CD4-positive, alpha-beta T cell treated with Interleukin-17A for 4 hours (primary cell): Measurements from ENCODE around the gene PRMT2.
"Not testable (repeated sequence)": the region's sequence is repeated elsewhere in the genome, so short reads cannot be mapped to it uniquely, and the experiment has no call there.

Source experiments
- DNase-seq: peaks from one replicate; pipeline ENCODE4 v3.0.0-alpha.2; 2020; ENCODE audit warnings: mixed read lengths

Gene PRMT2

DNA sequence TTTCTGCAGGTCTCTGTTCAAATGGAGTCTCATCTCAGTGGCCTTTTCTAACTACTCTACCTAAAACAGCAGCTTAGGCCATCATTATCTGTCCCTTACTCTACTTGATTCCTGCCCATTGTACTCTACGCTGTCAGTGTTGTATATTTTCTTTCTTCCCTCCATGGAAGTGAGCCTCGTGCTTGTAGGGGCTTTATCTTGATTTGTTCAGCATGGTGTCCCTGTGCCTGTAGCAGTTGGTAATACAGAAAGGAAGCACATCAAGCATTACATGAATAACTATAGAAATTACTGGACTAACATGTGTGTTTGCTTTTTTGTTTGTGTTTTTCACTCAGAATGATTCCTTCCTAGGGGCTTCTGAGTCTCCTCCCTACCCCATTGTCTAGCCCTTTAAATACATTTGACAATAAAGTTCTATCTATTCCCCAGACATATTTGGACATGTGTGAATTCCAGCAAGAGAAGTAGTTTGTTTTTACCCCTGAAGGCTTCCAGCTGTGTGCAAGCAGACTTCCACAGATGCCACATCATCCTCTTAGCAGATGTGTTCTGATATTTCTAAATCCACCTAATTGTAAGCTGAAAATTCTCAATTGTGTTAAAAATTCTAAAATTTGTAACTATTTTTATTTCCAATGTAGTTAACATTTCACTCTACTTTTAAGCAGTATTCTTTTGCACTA is 40.3 kb downstream of the PRMT2 start:
- no peak for DNase-seq

DNA sequence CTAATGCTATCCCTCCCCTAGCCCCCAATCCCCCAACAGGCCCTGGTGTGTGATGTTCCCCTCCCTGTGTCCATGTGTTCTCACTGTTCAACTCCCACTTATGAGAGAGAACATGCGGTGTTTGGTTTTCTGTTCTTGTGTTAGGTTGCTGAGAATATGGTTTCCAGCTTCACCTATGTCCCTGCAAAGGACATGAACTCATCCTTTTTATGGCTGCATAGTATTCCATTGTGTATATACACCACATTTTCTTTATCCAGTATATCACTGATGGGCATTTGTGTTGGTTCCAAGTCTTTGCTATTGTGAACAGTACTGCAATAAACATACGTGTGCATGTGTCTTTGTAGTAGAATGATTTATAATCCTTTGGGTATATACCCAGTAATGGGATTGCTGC is 41.1 kb downstream of the PRMT2 start:
- DNase-seq: not testable (repeated sequence)

DNA sequence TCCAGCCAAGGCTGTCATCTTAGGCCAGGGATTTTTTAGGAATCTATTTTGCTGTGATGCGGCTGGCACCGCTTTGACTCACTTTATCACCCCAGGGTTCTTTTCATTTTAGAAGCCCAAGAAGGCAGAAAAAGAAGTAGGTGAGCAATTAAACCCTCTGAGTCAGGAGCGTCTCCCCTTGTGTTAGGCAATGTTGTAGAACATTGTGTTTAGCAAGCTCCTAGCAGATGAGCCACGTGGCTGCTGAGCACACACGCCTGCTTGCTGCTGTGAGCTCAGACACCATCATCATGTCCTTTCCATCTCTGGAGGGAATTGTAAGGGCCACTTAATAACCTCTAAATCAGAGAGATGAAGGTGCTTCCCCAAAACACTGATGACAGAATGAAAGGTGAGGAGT is 46.1 kb downstream of the PRMT2 start:
- not testable (repeated sequence) for DNase-seq

DNA sequence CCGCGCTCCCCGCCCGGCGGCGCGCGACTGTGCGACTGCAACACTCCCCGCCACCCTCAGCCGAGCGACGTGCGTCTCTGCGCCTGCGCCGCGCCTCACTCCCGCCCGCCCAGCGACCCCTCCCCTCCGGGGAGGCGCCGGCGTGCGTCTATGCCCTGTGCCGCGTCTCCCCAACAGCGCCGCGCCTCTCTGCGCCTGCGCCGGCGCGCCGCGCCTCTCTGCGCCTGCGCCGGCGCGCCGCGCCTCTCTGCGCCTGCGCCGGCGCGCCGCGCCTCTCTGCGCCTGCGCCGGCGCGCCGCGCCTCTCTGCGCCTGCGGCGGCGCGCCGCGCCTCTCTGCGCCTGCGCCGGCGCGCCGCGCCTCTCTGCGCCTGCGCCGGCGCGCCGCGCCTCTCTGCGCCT is 63.2 kb downstream of the PRMT2 start:
- not testable (repeated sequence) for DNase-seq

DNA sequence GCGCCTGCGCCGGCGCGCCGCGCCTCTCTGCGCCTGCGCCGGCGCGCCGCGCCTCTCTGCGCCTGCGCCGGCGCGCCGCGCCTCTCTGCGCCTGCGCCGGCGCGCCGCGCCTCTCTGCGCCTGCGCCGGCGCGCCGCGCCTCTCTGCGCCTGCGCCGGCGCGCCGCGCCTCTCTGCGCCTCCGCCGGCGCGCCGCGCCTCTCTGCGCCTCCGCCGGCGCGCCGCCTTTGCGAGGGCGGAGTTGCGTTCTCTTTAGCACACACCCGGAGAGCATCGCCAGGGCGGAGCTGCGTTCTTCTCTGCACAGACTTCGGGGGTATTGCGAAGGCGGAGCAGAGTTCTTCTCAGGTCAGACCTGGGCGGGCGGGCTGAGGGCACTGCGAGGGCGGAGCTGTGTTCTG is 63.6 kb downstream of the PRMT2 start:
- not testable (repeated sequence) for DNase-seq
